MCF 10A (cell line): ENCODE data around the gene RGS10. TPM values are rescaled to one million over a fixed set of nuclear protein-coding genes. Genes with fewer than 3 reads are reported as not detected.

Source experiments
- BruUV-seq: library from RNA; stranded (reverse); fragments of 400-500 nt; replicated peaks from 2 replicates; lab custom pipeline; 2021; lab: Mats Ljungman, UMichigan
- CTCF ChIA-PET: fragments of 300-600 bp; sonication (Branson Sonifier 250); formaldehyde crosslinking; extraction: SDS; loops from one replicate; lab custom pipeline; 2021; ENCODE audit warnings: antibody characterized with exemption, inconsistent platforms; lab: Yijun Ruan, JAX
- POLR2A ChIA-PET: fragments of 300-600, 350-650 bp; sonication (Branson Sonifier 250); formaldehyde crosslinking; extraction: SDS; loops from one replicate; lab custom pipeline; 2020; ENCODE audit warnings: antibody characterized with exemption, inconsistent platforms; lab: Yijun Ruan, JAX
- DNase-seq: peaks from one replicate; pipeline ENCODE4 v3.0.0-alpha.2; 2018; ENCODE audit not compliant: unreplicated experiment
- H3K27ac Mint-ChIP-seq: one replicate; pipeline ENCODE4 v1.8.0; 2022; ENCODE audit warnings: mild to moderate bottlenecking, low read depth, mixed read lengths; ENCODE audit not compliant: unreplicated experiment
- H3K27me3 Mint-ChIP-seq: one replicate; pipeline ENCODE4 v1.8.0; 2022; ENCODE audit warnings: mixed read lengths; ENCODE audit not compliant: insufficient read depth, unreplicated experiment
- H3K36me3 Mint-ChIP-seq: one replicate; pipeline ENCODE4 v1.8.0; 2022; ENCODE audit warnings: mild to moderate bottlenecking, moderate library complexity, mixed read lengths; ENCODE audit not compliant: insufficient read depth, unreplicated experiment
- H3K4me1 Mint-ChIP-seq: one replicate; pipeline ENCODE4 v1.8.0; 2022; ENCODE audit warnings: mixed read lengths; ENCODE audit not compliant: insufficient read depth, unreplicated experiment
- H3K4me3 Mint-ChIP-seq: one replicate; pipeline ENCODE4 v1.8.0; 2022; ENCODE audit warnings: mild to moderate bottlenecking, moderate library complexity, mixed read lengths; ENCODE audit not compliant: unreplicated experiment
- H3K9me3 Mint-ChIP-seq: one replicate; pipeline ENCODE4 v1.8.0; 2022; ENCODE audit warnings: mixed read lengths; ENCODE audit not compliant: unreplicated experiment
- CTCF ChIP-seq: fragments of 200-600 bp; IDR thresholded peaks from one replicate; pipeline ENCODE4 v1.8.0; 2022; ENCODE audit warnings: antibody characterized with exemption, mild to moderate bottlenecking; ENCODE audit not compliant: unreplicated experiment
- intact Hi-C: fragments of 100-400 bp; cut with micrococcal nuclease; formaldehyde crosslinking; loops from 2 replicates; pipeline ENCODE4 v1.14.1; 2022
- total RNA-seq: library from RNA; stranded (reverse); gene quantifications from 2 replicates; pipeline ENCODE4 v1.2.3, GENCODE V29; 2022

RGS10 gene
- total RNA-seq, 1 experiment from 2014 or later: 26.0 TPM

- no peak overlapping the region for H3K27ac Mint-ChIP-seq
- TF ChIP-seq CTCF: no peak
- BruUV-seq: no TSS peak
- no peaks in the 10 kb centered on the region for H3K9me3 Mint-ChIP-seq
- H3K4me1 Mint-ChIP-seq: no peaks in the 10 kb centered on the region
- ChIA-PET POLR2A (no interaction called here), CTCF (interaction anchor here (1.4 kb wide), 1 partner anchor 11 kb away, joined by 3 read pairs; no protein-coding TSS in a partner anchor)
- intact Hi-C loops: no loop called here
- no peak overlapping the region for H3K4me3 Mint-ChIP-seq
- no peaks in the 10 kb centered on the region for H3K36me3 Mint-ChIP-seq
- no peak for DNase-seq
- H3K27me3 Mint-ChIP-seq: peaks cover 23% of the 10 kb centered on the region
Measured at GRCh38 chr10:119459681-119460340, 82.7 kb downstream of the RGS10 start.

GRCh38 chr10:119457966-119458766, 84.4 kb downstream of the RGS10 start:
- POLR2A ChIA-PET: interaction anchor here (0.6 kb wide), 1 partner anchor 1780 kb away, joined by 3 read pairs; no protein-coding TSS in a partner anchor
- Mint-ChIP-seq H3K4me1 (no peaks in the 10 kb centered on the region), H3K27me3 (peaks cover 12% of the 10 kb centered on the region), H3K4me3 (no peak overlapping the region), H3K27ac (no peak overlapping the region), H3K9me3 (no peaks in the 10 kb centered on the region), H3K36me3 (no peaks in the 10 kb centered on the region)
- no peak for DNase-seq
- intact Hi-C loops: no loop called here
- no TSS peak for BruUV-seq
- CTCF ChIA-PET: interaction anchor here (1.1 to 1.4 kb wide), 2 partner anchors 12 to 258 kb away, joined by 3 to 6 read pairs; no protein-coding TSS in a partner anchor
- TF ChIP-seq CTCF: no peak

GRCh38 chr10:119456435-119456810, 86.1 kb downstream of the RGS10 start:
- Mint-ChIP-seq H3K27ac (no peak overlapping the region), H3K9me3 (no peaks in the 10 kb centered on the region), H3K36me3 (no peaks in the 10 kb centered on the region), H3K4me3 (no peak overlapping the region), H3K4me1 (no peaks in the 10 kb centered on the region), H3K27me3 (no peaks in the 10 kb centered on the region)
- no peak for DNase-seq
- ChIA-PET POLR2A (interaction anchor here (0.6 kb wide), 1 partner anchor 228 kb away, joined by 5 read pairs; no protein-coding TSS in a partner anchor), CTCF (interaction anchor here (1.1 to 1.2 kb wide), 2 partner anchors 11 to 250 kb away, joined by 4 to 5 read pairs; no protein-coding TSS in a partner anchor)
- intact Hi-C loops: no loop called here
- BruUV-seq: no TSS peak
- no peak for TF ChIP-seq CTCF
